ENCODE data around the gene MXRA8.
"Not testable (repeated sequence)": the region's sequence is repeated elsewhere in the genome, so short reads cannot be mapped to it uniquely, and the experiment has no call there.

Gene MXRA8

GRCh38 chr1:1358433-1359271, at the start of gene MXRA8:
Gene MXRA8, minus strand, starts transcription at chr1:1358555. Its CDS starts 51 bp downstream, at chr1:1358504.
- DNase-seq (ENCODE audit: low read depth) = no peak

- DNase-seq (ENCODE audit: low read depth) = no peak
These were observed 49.4 kb upstream of the MXRA8 start for GRCh38 chr1:1407636-1408318.

GRCh38 chr1:1406821-1407635, 48.7 kb upstream of the MXRA8 start, which contains the start of gene MRPL20:
Gene MRPL20, minus strand, starts transcription at chr1:1407293. Its CDS starts 76 bp downstream, at chr1:1407217.
- DNase-seq (ENCODE audit: low read depth) = peak; percentile 93

- DNase-seq (ENCODE audit: low read depth) = no peak
These were observed 47.9 kb upstream of the MXRA8 start for GRCh38 chr1:1406101-1406820.

GRCh38 chr1:1403653-1404052, 45.3 kb upstream of the MXRA8 start:
- no peak for DNase-seq (ENCODE audit: low read depth)

- DNase-seq (ENCODE audit: low read depth) = not testable (repeated sequence)
These were observed 44.6 kb upstream of the MXRA8 start for GRCh38 chr1:1402901-1403392.

GRCh38 chr1:1402072-1402900, 43.9 kb upstream of the MXRA8 start:
- DNase-seq (ENCODE audit: low read depth) = no peak

GRCh38 chr1:1401457-1402010, 43.2 kb upstream of the MXRA8 start:
- no peak for DNase-seq (ENCODE audit: low read depth)

- no peak for DNase-seq (ENCODE audit: low read depth)
These were observed 42.5 kb upstream of the MXRA8 start for GRCh38 chr1:1400576-1401456.

- DNase-seq (ENCODE audit: low read depth) = no peak
These were observed 41.7 kb upstream of the MXRA8 start for GRCh38 chr1:1399872-1400575.

- peak; percentile 99 for DNase-seq (ENCODE audit: low read depth)
These were observed 41.0 kb upstream of the MXRA8 start, which contains the start of gene CCNL2 for GRCh38 chr1:1399187-1399871. Gene CCNL2, minus strand, starts transcription at chr1:1399335. Its CDS starts 29 bp downstream, at chr1:1399306.

- no peak for DNase-seq (ENCODE audit: low read depth)
These were observed 40.4 kb upstream of the MXRA8 start for GRCh38 chr1:1398677-1399186.

GRCh38 chr1:1397839-1398523, 39.6 kb upstream of the MXRA8 start:
- no peak for DNase-seq (ENCODE audit: low read depth)

- no peak for DNase-seq (ENCODE audit: low read depth)
These were observed 36.8 kb upstream of the MXRA8 start for GRCh38 chr1:1395166-1395565.

- no peak for DNase-seq (ENCODE audit: low read depth)
These were observed 35.8 kb upstream of the MXRA8 start for GRCh38 chr1:1394116-1394515.

- DNase-seq (ENCODE audit: low read depth) = no peak
These were observed 35.1 kb upstream of the MXRA8 start for GRCh38 chr1:1393428-1393827.

GRCh38 chr1:1393014-1393413, 34.7 kb upstream of the MXRA8 start:
- no peak for DNase-seq (ENCODE audit: low read depth)
